K562 (cell line): ENCODE results near the gene OBP2A. TPM values are rescaled to one million over a fixed set of nuclear protein-coding genes. Genes with fewer than 3 reads are reported as not detected.

Experiments
- ATAC-seq: fragments of 200-7000 bp; cut with Tn5 transposase; 3 replicates; pipeline ENCODE4 v1.9.1; 2020; ENCODE audit warnings: moderate library complexity
- BruUV-seq: library from RNA; stranded (reverse); fragments of 400-500 nt; replicated peaks from 2 replicates; lab custom pipeline; 2021; lab: Mats Ljungman, UMichigan
- CTCF ChIA-PET: fragments of 300-600 bp; formaldehyde crosslinking; extraction: SDS; loops from one replicate; lab custom pipeline; 2021; ENCODE audit warnings: low intra/inter-chr PET ratio; lab: Yijun Ruan, JAX
- POLR2A ChIA-PET: fragments of 300-600, 350-650 bp; sonication (Branson Sonifier 250); formaldehyde crosslinking; extraction: SDS; loops from one replicate; lab custom pipeline; 2021; ENCODE audit warnings: antibody characterized with exemption, inconsistent platforms; lab: Yijun Ruan, JAX
- DNase-seq, 4 experiments: peaks; one replicate each; pipeline versions ENCODE4 v3.0.0 to v3.0.0-alpha.2; 2011 to 2018; ENCODE audit warnings: low spot score in 3 of 4, mixed read lengths in 3 of 4; ENCODE audit errors: extremely low read depth in 1 of 4
- FAIRE-seq: peaks from 2 replicates; lab custom pipeline; 2011; peaks lifted over from hg19 to GRCh38; lab: Jason Lieb, UNC
- H2AFZ ChIP-seq: 2 replicates; pipeline ENCODE4 v1.6.0; 2011; ENCODE audit warnings: low read depth, low read length, control low read depth, inconsistent platforms
- H3K27ac ChIP-seq: fragments of 200-600 bp; 3 replicates; pipeline ENCODE4 v1.8.0; 2011; ENCODE audit warnings: low read depth, mild to moderate bottlenecking, control low read depth, inconsistent platforms, low read length, moderate library complexity, mixed read lengths; ENCODE audit errors: extremely low read depth
- H3K27me3 ChIP-seq, 2 experiments: fragments of 300-600 bp in 1 of 2; 2 replicates in 1 of 2; 3 replicates in 1 of 2; pipeline versions ENCODE4 v1.6.0 to v1.8.0; 2011; ENCODE audit warnings: inconsistent platforms in 2 of 2, low read length in 2 of 2, mild to moderate bottlenecking in 1 of 2, mixed read lengths in 1 of 2, moderate library complexity in 1 of 2; ENCODE audit not compliant: control insufficient read depth in 2 of 2, insufficient read depth in 2 of 2
- H3K36me3 ChIP-seq: fragments of 300-600 bp; 3 replicates; pipeline ENCODE4 v1.8.0; 2011; ENCODE audit warnings: mild to moderate bottlenecking, low read length, inconsistent platforms; ENCODE audit not compliant: control insufficient read depth, insufficient read depth
- H3K4me1 ChIP-seq, 2 experiments: fragments of 200-600 bp in 1 of 2; replicated peaks in 1 of 2; 2 replicates in 1 of 2; 3 replicates in 1 of 2; pipeline versions ENCODE4 v1.5.1 to v1.8.0; 2011; ENCODE audit warnings: inconsistent platforms in 2 of 2, low read length in 2 of 2, mild to moderate bottlenecking in 1 of 2, mixed read lengths in 1 of 2, moderate library complexity in 1 of 2; ENCODE audit not compliant: control insufficient read depth in 2 of 2, insufficient read depth in 2 of 2
- H3K4me2 ChIP-seq: 2 replicates; pipeline ENCODE4 v1.6.1; 2011; ENCODE audit warnings: low read length, control low read depth, inconsistent platforms, mixed read lengths; ENCODE audit not compliant: insufficient read depth
- H3K4me3 ChIP-seq: fragments of 200-600 bp; sonication (generic), shearing (Covaris generic); 2 replicates; pipeline ENCODE4 v1.5.1; 2016; ENCODE audit warnings: control low read depth, inconsistent platforms
- H3K79me2 ChIP-seq: fragments of 200-600 bp; 3 replicates; pipeline ENCODE4 v1.8.0; 2011; ENCODE audit warnings: low read length, inconsistent platforms; ENCODE audit not compliant: control insufficient read depth, insufficient read depth
- H3K9ac ChIP-seq, 2 experiments: 2 replicates each; pipeline versions ENCODE4 v1.6.0 to v1.6.1; 2011; ENCODE audit warnings: low read depth in 2 of 2, low read length in 2 of 2, control low read depth in 1 of 2, inconsistent platforms in 1 of 2, mild to moderate bottlenecking in 1 of 2, mixed read lengths in 1 of 2; ENCODE audit not compliant: insufficient read depth in 1 of 2
- H3K9me1 ChIP-seq: one replicate; pipeline ENCODE4 v1.6.0; 2011; ENCODE audit warnings: inconsistent platforms, mild to moderate bottlenecking, low read length, moderate library complexity; ENCODE audit not compliant: control insufficient read depth, insufficient read depth
- H3K9me3 ChIP-seq: replicated peaks from 2 replicates; pipeline ENCODE4 v1.5.1; 2011; ENCODE audit warnings: low read depth, low read length, inconsistent platforms; ENCODE audit not compliant: control insufficient read depth, insufficient read depth
- H4K20me1 ChIP-seq: replicated peaks from 2 replicates; pipeline ENCODE4 v1.6.1; 2011; ENCODE audit warnings: low read length, inconsistent platforms, mixed read lengths; ENCODE audit not compliant: control insufficient read depth, insufficient read depth
- ESRRB ChIP-seq: fragments of 250-450 bp; sonication (Bioruptor Pico); IDR thresholded peaks from 2 replicates; pipeline ENCODE4 v1.5.0; 2020; ENCODE audit warnings: mild to moderate bottlenecking, moderate library complexity, borderline replicate concordance
- HOXB6 ChIP-seq: fragments of 250-450 bp; sonication (Bioruptor Pico); IDR thresholded peaks from 2 replicates; pipeline ENCODE4 v1.5.1; 2022; ENCODE audit warnings: mild to moderate bottlenecking, borderline replicate concordance
- MEF2A ChIP-seq: IDR thresholded peaks from 2 replicates; pipeline ENCODE4 v1.6.1; 2011; ENCODE audit warnings: low read depth, mild to moderate bottlenecking, low read length, moderate library complexity; ENCODE audit not compliant: control insufficient read depth
- SMARCA5 ChIP-seq: fragments of 450-650 bp; IDR thresholded peaks from 2 replicates; pipeline ENCODE4 v1.6.1; 2016
- SRSF9 ChIP-seq: fragments of 200-400 bp; formaldehyde crosslinking; IDR thresholded peaks from 2 replicates; pipeline ENCODE4 v1.6.1; 2017; ENCODE audit warnings: low read depth, low read length, borderline replicate concordance
- STAG1 ChIP-seq: sonication (generic); formaldehyde crosslinking; IDR thresholded peaks from 2 replicates; pipeline ENCODE4 v1.5.0; 2020; ENCODE audit warnings: missing genetic modification reagents, borderline replicate concordance
- THRAP3 ChIP-seq: fragments of 450-650 bp; IDR thresholded peaks from 2 replicates; pipeline ENCODE4 v1.6.1; 2016; ENCODE audit warnings: mild to moderate bottlenecking, inconsistent platforms, borderline replicate concordance
- ZNF24 ChIP-seq: fragments of 450-650 bp; IDR thresholded peaks from 2 replicates; pipeline ENCODE4 v1.6.1; 2016
- ZNF274 ChIP-seq: IDR thresholded peaks from 2 replicates; pipeline ENCODE4 v1.6.1; 2011; ENCODE audit warnings: low read depth, mild to moderate bottlenecking, low read length, moderate library complexity, borderline replicate concordance
- WGBS: fragments of 100-300 bp; shearing (Covaris generic); methylation state at CpG from one replicate; pipeline ENCODE4 v1.1.6; 2016; ENCODE audit warnings: low coverage, mixed read lengths; ENCODE audit not compliant: insufficient coverage; ENCODE audit errors: missing lambda C conversion rate; 5-methylcytosine and 5-hydroxymethylcytosine counted together
- in situ Hi-C: fragments of 300-500 bp; cut with MboI; formaldehyde crosslinking; loops from 4 replicates; pipeline ENCODE4 v1.15.0; 2018; ENCODE audit warnings: inconsistent platforms, mixed read lengths
- intact Hi-C: fragments of 100-400 bp; cut with micrococcal nuclease; formaldehyde crosslinking; loops from 2 replicates; pipeline ENCODE4 v1.14.2; 2022
- polyA plus RNA-seq, 8 experiments: library from polyadenylated mRNA; depleted of rRNA in 4 of 8; stranded (reverse) in 5 of 8; unstranded in 3 of 8; fragments of >200 nt; fragmentation: Nextera tagmentation in 2 of 8; fragmentation: Illumina TruSeq in 1 of 8; extraction: Ambion mirVana in 2 of 8; extraction: Trizol in 1 of 8; gene quantifications; 2 replicates each; pipeline versions ENCODE4 v1.2.1 to v1.2.3, GENCODE V29; 2011 to 2014; ENCODE audit warnings: inconsistent platforms in 1 of 8, missing spikeins in 1 of 8
- total RNA-seq, 7 experiments: library from RNA; depleted of rRNA in 6 of 7; stranded (reverse); fragments of >200 nt in 6 of 7; fragmentation: Illumina TruSeq in 2 of 7; extraction: Trizol in 2 of 7; gene quantifications; 2 replicates each; pipeline versions ENCODE4 v1.2.1 to v1.2.3, GENCODE V29; 2011 to 2021; ENCODE audit warnings: low replicate concordance in 1 of 7
- TF ChIP-seq, protein P1 (sequence below): IDR thresholded peaks from 2 replicates; pipeline ENCODE4 v1.6.1; 2014; ENCODE audit warnings: antibody characterized with exemption
- TF ChIP-seq, protein P2 (sequence below): IDR thresholded peaks from 2 replicates; pipeline ENCODE4 v1.6.1; 2011; ENCODE audit not compliant: insufficient read length; ENCODE audit errors: extremely low read depth

Gene OBP2A
- total and polyA plus RNA-seq, 9 of the 15 experiments (the other 6 are each of a cell fraction or from before 2014, with no cell fraction given): not detected

DNA sequence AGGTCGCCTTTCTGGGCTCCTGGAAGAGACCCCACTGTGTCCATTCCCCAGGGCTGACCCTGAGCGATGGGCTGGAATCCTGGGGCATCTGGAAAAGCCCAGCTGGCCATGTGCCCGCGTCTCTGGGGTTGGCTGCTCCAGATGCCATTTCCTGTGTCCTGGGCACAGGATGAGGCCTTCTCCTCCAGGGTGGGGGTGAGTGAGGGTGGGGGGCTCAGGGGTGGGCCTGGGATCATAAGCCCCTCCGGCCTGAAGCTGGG, 46.3 kb downstream of the OBP2A start:
- H3K4me3 ChIP-seq: no peak overlapping the region
- no peaks in the 10 kb centered on the region for H3K36me3 ChIP-seq
- H3K4me1 ChIP-seq: peaks cover 6 to 26% of the 10 kb centered on the region in 2 experiments; a peak in 2 of 5 replicates
- TF ChIP-seq HOXB6 (CRISPR knock-in tag): no peak
- no peak for TF ChIP-seq SRSF9
- TF ChIP-seq STAG1 (CRISPR knock-in tag): no peak
- no peak for TF ChIP-seq THRAP3
- TF ChIP-seq, protein P1, sequence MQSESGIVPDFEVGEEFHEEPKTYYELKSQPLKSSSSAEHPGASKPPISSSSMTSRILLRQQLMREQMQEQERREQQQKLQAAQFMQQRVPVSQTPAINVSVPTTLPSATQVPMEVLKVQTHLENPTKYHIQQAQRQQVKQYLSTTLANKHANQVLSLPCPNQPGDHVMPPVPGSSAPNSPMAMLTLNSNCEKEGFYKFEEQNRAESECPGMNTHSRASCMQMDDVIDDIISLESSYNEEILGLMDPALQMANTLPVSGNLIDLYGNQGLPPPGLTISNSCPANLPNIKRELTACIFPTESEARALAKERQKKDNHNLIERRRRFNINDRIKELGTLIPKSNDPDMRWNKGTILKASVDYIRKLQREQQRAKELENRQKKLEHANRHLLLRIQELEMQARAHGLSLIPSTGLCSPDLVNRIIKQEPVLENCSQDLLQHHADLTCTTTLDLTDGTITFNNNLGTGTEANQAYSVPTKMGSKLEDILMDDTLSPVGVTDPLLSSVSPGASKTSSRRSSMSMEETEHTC: no peak
- TF ChIP-seq MEF2A: no peak
- TF ChIP-seq, protein P2, sequence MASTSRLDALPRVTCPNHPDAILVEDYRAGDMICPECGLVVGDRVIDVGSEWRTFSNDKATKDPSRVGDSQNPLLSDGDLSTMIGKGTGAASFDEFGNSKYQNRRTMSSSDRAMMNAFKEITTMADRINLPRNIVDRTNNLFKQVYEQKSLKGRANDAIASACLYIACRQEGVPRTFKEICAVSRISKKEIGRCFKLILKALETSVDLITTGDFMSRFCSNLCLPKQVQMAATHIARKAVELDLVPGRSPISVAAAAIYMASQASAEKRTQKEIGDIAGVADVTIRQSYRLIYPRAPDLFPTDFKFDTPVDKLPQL: no peak
- TF ChIP-seq SMARCA5: no peak
- no peak for TF ChIP-seq ZNF24
- TF ChIP-seq ESRRB: no peak
- no peak for TF ChIP-seq ZNF274
- no peak overlapping the region for H3K4me2 ChIP-seq
- H2AFZ ChIP-seq: no peak overlapping the region
- in situ Hi-C loops: no loop called here
- WGBS: 0% methylated on average over 4 of the region's 5 CpGs
- intact Hi-C loops: no loop called here
- DNase-seq (no peak), FAIRE-seq (no peak), ATAC-seq (no peak)
- H3K9ac ChIP-seq: no peak overlapping the region
- H4K20me1 ChIP-seq: no peaks in the 10 kb centered on the region
- no TSS peak for BruUV-seq
- H3K79me2 ChIP-seq: no peaks in the 10 kb centered on the region
- no peak overlapping the region for H3K27ac ChIP-seq
- CTCF ChIA-PET: no interaction called here
- POLR2A ChIA-PET: interaction anchor here (0.7 kb wide), 1 partner anchor 30 kb away, joined by 3 read pairs; the partner anchor contains the start of gene PAEP
- peaks cover 7 to 28% of the 10 kb centered on the region in 2 experiments; a peak in 3 of 5 replicates for H3K27me3 ChIP-seq
- no peaks in the 10 kb centered on the region for H3K9me3 ChIP-seq
- H3K9me1 ChIP-seq: no peaks in the 10 kb centered on the region
